ENCODE results near the gene PASK. TPM values are rescaled to one million over a fixed set of nuclear protein-coding genes. Genes with fewer than 3 reads are reported as not detected.

Gene PASK
- total RNA-seq, 4 donors from 2014 or later = 1.6 to 6.5 (median 4.4) TPM

DNA sequence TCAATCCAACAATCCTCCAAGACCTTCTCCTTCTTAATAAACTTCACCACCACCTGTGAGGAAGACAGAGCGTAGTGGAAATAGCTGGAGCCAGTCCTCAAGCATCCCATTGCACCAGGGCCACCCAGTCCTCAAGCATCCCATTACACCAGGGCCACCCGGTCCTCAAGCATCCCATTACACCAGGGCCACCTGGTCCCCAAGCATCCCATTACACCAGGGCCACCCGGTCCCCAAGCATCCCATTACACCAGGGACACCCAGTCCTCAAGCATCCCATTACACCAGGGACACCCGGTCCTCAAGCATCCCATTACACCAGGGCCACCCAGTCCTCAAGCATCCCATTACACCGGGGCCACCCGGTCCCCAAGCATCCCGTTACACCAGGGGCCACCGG lies 33.9 kb downstream of the PASK start:
- H3K27ac ChIP-seq = no peak overlapping the region
- H3K4me3 ChIP-seq = no peak overlapping the region
- no peak for ATAC-seq
- H3K27me3 ChIP-seq = no peaks in the 10 kb centered on the region
- 61 to 100% methylated on average over 2 to 5 of the region's 8 CpGs for WGBS, 2 donors (ENCODE audit: low coverage in 1 of 2)
- no peaks in the 10 kb centered on the region for H3K4me1 ChIP-seq
- no peaks in the 10 kb centered on the region for H3K36me3 ChIP-seq
- TF ChIP-seq, protein P1, sequence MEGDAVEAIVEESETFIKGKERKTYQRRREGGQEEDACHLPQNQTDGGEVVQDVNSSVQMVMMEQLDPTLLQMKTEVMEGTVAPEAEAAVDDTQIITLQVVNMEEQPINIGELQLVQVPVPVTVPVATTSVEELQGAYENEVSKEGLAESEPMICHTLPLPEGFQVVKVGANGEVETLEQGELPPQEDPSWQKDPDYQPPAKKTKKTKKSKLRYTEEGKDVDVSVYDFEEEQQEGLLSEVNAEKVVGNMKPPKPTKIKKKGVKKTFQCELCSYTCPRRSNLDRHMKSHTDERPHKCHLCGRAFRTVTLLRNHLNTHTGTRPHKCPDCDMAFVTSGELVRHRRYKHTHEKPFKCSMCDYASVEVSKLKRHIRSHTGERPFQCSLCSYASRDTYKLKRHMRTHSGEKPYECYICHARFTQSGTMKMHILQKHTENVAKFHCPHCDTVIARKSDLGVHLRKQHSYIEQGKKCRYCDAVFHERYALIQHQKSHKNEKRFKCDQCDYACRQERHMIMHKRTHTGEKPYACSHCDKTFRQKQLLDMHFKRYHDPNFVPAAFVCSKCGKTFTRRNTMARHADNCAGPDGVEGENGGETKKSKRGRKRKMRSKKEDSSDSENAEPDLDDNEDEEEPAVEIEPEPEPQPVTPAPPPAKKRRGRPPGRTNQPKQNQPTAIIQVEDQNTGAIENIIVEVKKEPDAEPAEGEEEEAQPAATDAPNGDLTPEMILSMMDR (IDR thresholded peaks at IDR 0.05) = no peak
- TF ChIP-seq EP300 (IDR thresholded peaks at IDR 0.05) = no peak
- no peak for TF ChIP-seq POLR2A (IDR thresholded peaks at IDR 0.05)
- no peak for TF ChIP-seq POLR2AphosphoS5 (IDR thresholded peaks at IDR 0.05)
- H3K9me3 ChIP-seq = no peaks in the 10 kb centered on the region

DNA sequence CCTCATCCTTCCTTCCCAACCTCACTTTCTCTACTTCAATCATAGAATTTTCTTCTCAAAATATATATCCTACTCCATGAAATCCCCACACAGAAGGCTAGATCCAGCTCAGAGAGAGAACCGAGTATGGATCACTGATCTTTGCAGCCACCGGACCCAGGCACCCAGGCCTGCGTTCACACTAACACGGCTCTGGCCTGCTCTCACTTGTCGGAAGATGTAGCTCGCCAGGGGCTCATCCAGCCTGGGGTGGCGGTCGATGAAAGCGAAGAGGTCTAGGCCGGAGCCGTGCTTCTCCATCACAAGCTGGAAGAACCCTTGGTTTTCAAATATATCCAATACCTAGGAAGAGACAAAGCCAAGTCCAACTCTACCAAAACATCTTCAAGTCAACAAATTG lies 34.4 kb downstream of the PASK start:
- ATAC-seq = no peak

DNA sequence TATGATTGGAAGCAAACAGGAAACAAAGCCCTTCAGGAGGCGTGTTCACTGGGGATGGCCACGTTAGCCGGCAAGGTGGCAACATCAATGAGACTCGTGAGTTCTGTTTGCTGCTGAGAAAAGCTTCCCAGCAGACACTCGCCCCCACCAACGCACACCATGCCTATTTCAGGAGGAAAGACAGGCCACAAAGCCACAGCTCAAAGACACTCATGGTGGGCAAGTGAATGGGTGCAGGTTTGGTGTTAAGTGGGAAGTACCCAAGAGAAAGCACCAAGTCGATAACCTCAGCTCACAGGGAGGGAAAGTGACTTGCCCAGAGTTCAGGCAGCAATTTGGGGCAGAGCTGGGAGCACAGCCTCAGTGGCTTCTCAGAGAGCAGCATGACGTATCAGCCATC lies 36.7 kb downstream of the PASK start:
- Histone ChIP-seq H3K36me3 (no peaks in the 10 kb centered on the region), H3K4me3 (no peak overlapping the region), H3K9me3 (no peaks in the 10 kb centered on the region), H3K4me1 (no peaks in the 10 kb centered on the region), H3K27ac (no peak overlapping the region), H3K27me3 (no peaks in the 10 kb centered on the region)
- 76 to 79% methylated on average over 2 to 8 of the region's 8 CpGs for WGBS, 2 donors (ENCODE audit: low coverage in 1 of 2)
- TF ChIP-seq POLR2AphosphoS5 (IDR thresholded peaks at IDR 0.05) (no peak), EP300 (IDR thresholded peaks at IDR 0.05) (no peak), POLR2A (IDR thresholded peaks at IDR 0.05) (no peak)
- TF ChIP-seq, protein P1 (IDR thresholded peaks at IDR 0.05) = no peak
- no peak for ATAC-seq

More for the DNA sequence above, 34.4 kb downstream of the PASK start:
- WGBS, 2 donors (ENCODE audit: low coverage in 1 of 2) = 88% methylated on average over 6 of the region's 11 CpGs; no CpG with 5 or more reads in 1 of the 2 donors
- H3K4me3 ChIP-seq = no peak overlapping the region
- no peaks in the 10 kb centered on the region for H3K27me3 ChIP-seq
- H3K36me3 ChIP-seq = no peaks in the 10 kb centered on the region
- H3K4me1 ChIP-seq = no peaks in the 10 kb centered on the region
- TF ChIP-seq EP300 (IDR thresholded peaks at IDR 0.05) (no peak), POLR2AphosphoS5 (IDR thresholded peaks at IDR 0.05) (no peak), POLR2A (IDR thresholded peaks at IDR 0.05) (no peak)
- TF ChIP-seq, protein P1 (IDR thresholded peaks at IDR 0.05) = no peak
- no peaks in the 10 kb centered on the region for H3K9me3 ChIP-seq
- H3K27ac ChIP-seq = no peak overlapping the region

DNA sequence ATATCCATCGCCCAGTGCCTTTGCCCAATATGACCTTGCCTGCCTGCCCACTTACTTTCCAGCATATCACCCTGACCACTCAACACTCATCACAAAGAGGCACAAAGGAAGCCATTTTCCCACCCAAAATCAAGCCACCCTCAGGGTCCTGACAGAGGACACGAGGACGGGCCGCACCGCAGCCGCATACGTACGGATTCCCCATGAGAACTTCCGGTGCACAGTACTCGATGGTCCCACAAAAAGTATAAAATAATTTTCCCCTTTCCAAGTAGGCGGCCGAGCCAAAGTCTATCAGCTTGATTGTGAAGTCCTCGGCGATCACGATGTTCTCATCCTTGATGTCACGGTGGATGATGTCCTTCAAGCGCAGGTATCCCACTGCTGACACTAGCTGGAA lies 37.2 kb downstream of the PASK start:
- Histone ChIP-seq H3K9me3 (no peaks in the 10 kb centered on the region), H3K4me1 (no peaks in the 10 kb centered on the region), H3K27me3 (no peaks in the 10 kb centered on the region), H3K36me3 (no peaks in the 10 kb centered on the region), H3K27ac (no peak overlapping the region), H3K4me3 (no peak overlapping the region)
- WGBS, 2 donors (ENCODE audit: low coverage in 1 of 2) = 96 to 100% methylated on average over 3 to 14 of the region's 17 CpGs
- no peak for ATAC-seq
- no peak for TF ChIP-seq EP300 (IDR thresholded peaks at IDR 0.05)
- TF ChIP-seq, protein P1 (IDR thresholded peaks at IDR 0.05) = no peak

DNA sequence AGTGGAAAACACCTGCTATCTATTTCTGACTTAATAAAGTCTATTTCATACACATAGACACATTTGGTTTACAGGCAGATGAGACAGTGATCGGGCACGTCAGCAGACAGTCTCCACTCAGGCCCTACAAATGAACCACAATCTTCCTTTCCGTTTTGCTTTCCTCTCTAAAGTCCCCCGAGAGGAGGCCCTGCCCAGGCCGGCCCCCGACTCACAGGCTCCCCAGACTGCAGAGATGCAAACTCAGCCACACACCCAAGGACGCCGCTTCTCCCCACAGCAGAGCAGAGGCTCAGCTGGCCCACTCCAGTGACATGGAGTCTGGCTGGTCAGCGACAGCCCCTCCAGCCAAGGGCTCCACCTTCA lies 37.8 kb downstream of the PASK start:
- Histone ChIP-seq H3K9me3 (no peaks in the 10 kb centered on the region), H3K27ac (no peak overlapping the region), H3K36me3 (no peaks in the 10 kb centered on the region), H3K27me3 (no peaks in the 10 kb centered on the region), H3K4me1 (no peaks in the 10 kb centered on the region), H3K4me3 (no peak overlapping the region)
- no peak for TF ChIP-seq EP300 (IDR thresholded peaks at IDR 0.05)
- TF ChIP-seq, protein P1 (IDR thresholded peaks at IDR 0.05) = no peak
- no peak for TF ChIP-seq POLR2AphosphoS5 (IDR thresholded peaks at IDR 0.05)
- TF ChIP-seq POLR2A (IDR thresholded peaks at IDR 0.05) = no peak
- no peak for ATAC-seq
- WGBS, 2 donors (ENCODE audit: low coverage in 1 of 2) = 80% methylated on average over 3 of the region's 9 CpGs; no CpG with 5 or more reads in 1 of the 2 donors

Data from gastroesophageal sphincter (tissue), 4 donors.